SK-N-SH treated with all-trans-retinoic acid at 6 μM for 48 hours (cell line): Measurements from ENCODE around the gene WBP1L.
A peak's percentile ranks its signal among the peaks of the same experiment; 100 is the strongest.
"Not testable (repeated sequence)": the region's sequence is repeated elsewhere in the genome, so short reads cannot be mapped to it uniquely, and the experiment has no call there.

ENCODE experiments used
- ATAC-seq: fragments of 200-7000 bp; cut with Tn5 transposase; 3 replicates; pipeline ENCODE4 v1.9.1; 2020; ENCODE audit warnings: mild to moderate bottlenecking, moderate library complexity
- BACH2 ChIP-seq: fragments of 250-450 bp; sonication (Bioruptor Pico); IDR thresholded peaks from 2 replicates; pipeline ENCODE4 v1.9.0; 2021; ENCODE audit warnings: mild to moderate bottlenecking, borderline replicate concordance
- CREB5 ChIP-seq: fragments of 250-450 bp; sonication (Bioruptor Pico); IDR thresholded peaks from 2 replicates; pipeline ENCODE4 v1.5.1; 2020; ENCODE audit warnings: low read depth, mild to moderate bottlenecking, moderate library complexity
- CSDC2 ChIP-seq: fragments of 250-450 bp; sonication (Bioruptor Pico); IDR thresholded peaks from 2 replicates; pipeline ENCODE4 v1.5.0; 2020; ENCODE audit warnings: mild to moderate bottlenecking, moderate library complexity
- CSRNP3 ChIP-seq: fragments of 250-450 bp; sonication (Bioruptor Pico); IDR thresholded peaks from 2 replicates; pipeline ENCODE4 v1.5.1; 2021; ENCODE audit warnings: mild to moderate bottlenecking, moderate library complexity
- ESRRG ChIP-seq: fragments of 250-450 bp; sonication (Bioruptor Pico); IDR thresholded peaks from 2 replicates; pipeline ENCODE4 v1.6.1; 2021; ENCODE audit warnings: mild to moderate bottlenecking
- GLIS3 ChIP-seq: fragments of 250-450 bp; sonication (Bioruptor Pico); IDR thresholded peaks from 2 replicates; pipeline ENCODE4 v1.5.0; 2020; ENCODE audit warnings: mild to moderate bottlenecking, moderate library complexity
- ISL1 ChIP-seq: fragments of 250-450 bp; sonication (Bioruptor Pico); IDR thresholded peaks from 2 replicates; pipeline ENCODE4 v2.1.2; 2022; ENCODE audit warnings: mild to moderate bottlenecking, moderate library complexity
- PATZ1 ChIP-seq: fragments of 250-450 bp; sonication (Bioruptor Pico); IDR thresholded peaks from 2 replicates; pipeline ENCODE4 v1.8.0; 2020; ENCODE audit warnings: mild to moderate bottlenecking, moderate library complexity, borderline replicate concordance
- POU6F1 ChIP-seq: fragments of 250-450 bp; sonication (Bioruptor Pico); IDR thresholded peaks from 2 replicates; pipeline ENCODE4 v1.8.0; 2021; ENCODE audit warnings: low read depth, mild to moderate bottlenecking, moderate library complexity, borderline replicate concordance
- PPARA ChIP-seq: fragments of 250-450 bp; sonication (Bioruptor Pico); IDR thresholded peaks from 2 replicates; pipeline ENCODE4 v1.5.0; 2020; ENCODE audit warnings: mild to moderate bottlenecking, borderline replicate concordance
- RARB ChIP-seq: fragments of 250-450 bp; sonication (Bioruptor Pico); IDR thresholded peaks from 2 replicates; pipeline ENCODE4 v1.8.0; 2021; ENCODE audit warnings: mild to moderate bottlenecking, moderate library complexity
- SNAI2 ChIP-seq: fragments of 250-450 bp; sonication (Bioruptor Pico); IDR thresholded peaks from 2 replicates; pipeline ENCODE4 v1.5.0; 2020; ENCODE audit warnings: mild to moderate bottlenecking, moderate library complexity
- TCF4 ChIP-seq: fragments of 250-450 bp; sonication (Bioruptor Pico); IDR thresholded peaks from 2 replicates; pipeline ENCODE4 v1.8.0; 2021; ENCODE audit warnings: mild to moderate bottlenecking, moderate library complexity, borderline replicate concordance
- ZC3H10 ChIP-seq: fragments of 250-450 bp; sonication (Bioruptor Pico); IDR thresholded peaks from 2 replicates; pipeline ENCODE4 v1.5.1; 2021; ENCODE audit warnings: mild to moderate bottlenecking, moderate library complexity
- ZFP3 ChIP-seq: fragments of 250-450 bp; sonication (Bioruptor Pico); IDR thresholded peaks from 2 replicates; pipeline ENCODE4 v1.5.0; 2020; ENCODE audit warnings: mild to moderate bottlenecking, moderate library complexity
- ZFP30 ChIP-seq: fragments of 450-650 bp; formaldehyde crosslinking; IDR thresholded peaks from 2 replicates; pipeline ENCODE4 v1.5.0; 2022; ENCODE audit warnings: mild to moderate bottlenecking, moderate library complexity
- ZNF70 ChIP-seq: fragments of 450-650 bp; formaldehyde crosslinking; IDR thresholded peaks from 2 replicates; pipeline ENCODE4 v1.5.0; 2020; ENCODE audit warnings: mild to moderate bottlenecking, moderate library complexity
- ZNF8 ChIP-seq: fragments of 450-650 bp; formaldehyde crosslinking; IDR thresholded peaks from 2 replicates; pipeline ENCODE4 v1.5.0; 2020; ENCODE audit warnings: mild to moderate bottlenecking, moderate library complexity

WBP1L gene

GRCh38 chr10:102714621-102715455 is 28.9 kb upstream of the WBP1L start, which contains the start of gene SFXN2:
TSS of gene SFXN2 (plus strand) at chr10:102714636. CDS start at chr10:102726637, 12,001 bp downstream.
- TF ChIP-seq GLIS3 (CRISPR knock-in tag), result no peak
- TF ChIP-seq CREB5, result no peak
- TF ChIP-seq CSDC2 (CRISPR knock-in tag), result no peak
- no peak for TF ChIP-seq PPARA (CRISPR knock-in tag)
- TF ChIP-seq ZNF8 (CRISPR knock-in tag), result no peak
- no peak for TF ChIP-seq ZNF70 (CRISPR knock-in tag)
- no peak for TF ChIP-seq TCF4
- TF ChIP-seq BACH2 (CRISPR knock-in tag), result no peak
- TF ChIP-seq PATZ1 (CRISPR knock-in tag), result no peak
- no peak for TF ChIP-seq ZC3H10 (CRISPR knock-in tag)
- TF ChIP-seq SNAI2 (CRISPR knock-in tag), result no peak
- no peak for TF ChIP-seq RARB (CRISPR knock-in tag)
- no peak for TF ChIP-seq ESRRG
- TF ChIP-seq ZFP30 (CRISPR knock-in tag), result no peak
- TF ChIP-seq CSRNP3 (CRISPR knock-in tag), result no peak
- TF ChIP-seq ISL1 (CRISPR knock-in tag), result no peak
- no peak for TF ChIP-seq ZFP3 (CRISPR knock-in tag)
- TF ChIP-seq POU6F1 (CRISPR knock-in tag), result no peak
- peak; percentile 27 for ATAC-seq

GRCh38 chr10:102715880-102716279 is 27.9 kb upstream of the WBP1L start:
- no peak for ATAC-seq
- TF ChIP-seq ZNF8 (CRISPR knock-in tag) (no peak), PPARA (CRISPR knock-in tag) (no peak), PATZ1 (CRISPR knock-in tag) (no peak), GLIS3 (CRISPR knock-in tag) (no peak), TCF4 (no peak), SNAI2 (CRISPR knock-in tag) (no peak), ZFP30 (CRISPR knock-in tag) (no peak)

GRCh38 chr10:102716900-102717565 is 26.7 kb upstream of the WBP1L start:
- not testable (repeated sequence) for ATAC-seq

GRCh38 chr10:102718220-102718619 is 25.5 kb upstream of the WBP1L start:
- no peak for ATAC-seq
- TF ChIP-seq ESRRG, result no peak
